ENCODE results near the gene FGF21. TPM values are rescaled to one million over a fixed set of nuclear protein-coding genes. Genes with fewer than 3 reads are reported as not detected.
A peak's percentile ranks its signal among the peaks of the same experiment; 100 is the strongest.

The FGF21 gene
- total and polyA plus RNA-seq, 10 of the 15 experiments (the other 5 are each of a cell fraction or from before 2014, with no cell fraction given): not detected

DNA sequence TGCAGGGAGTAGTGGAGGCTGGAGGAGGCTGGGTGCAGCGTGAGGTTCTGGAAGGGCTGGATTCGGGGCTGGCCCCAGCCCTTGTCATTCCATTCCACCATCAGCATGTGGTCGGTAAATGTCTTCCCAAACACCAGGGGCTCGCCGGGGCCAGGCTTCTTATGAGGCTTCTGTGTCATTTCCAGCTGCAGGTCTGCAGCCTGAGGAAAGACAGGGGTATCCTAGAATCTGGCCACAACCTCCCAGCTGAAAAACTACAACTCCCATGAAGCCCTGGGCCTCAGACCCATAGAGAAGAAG is 51.1 kb downstream of the FGF21 start:
- DNase-seq (ENCODE audit: low read depth, low spot score) (no peak), FAIRE-seq (no peak), ATAC-seq (no peak)
- Histone ChIP-seq H3K79me2 (ENCODE audit: control insufficient read depth, insufficient read depth, low read length) (peaks cover 13% of the 10 kb centered on the region), H3K9me3 (replicated peaks; ENCODE audit: control insufficient read depth, insufficient read depth, low read length) (no peaks in the 10 kb centered on the region), H3K4me1 (ENCODE audit: control insufficient read depth, insufficient read depth, low read length) (no peaks in the 10 kb centered on the region), H3K27me3 (replicated peaks in 1 of 2; ENCODE audit: control insufficient read depth in 2 of 2, insufficient read depth in 2 of 2, low read length in 1 of 2) (no peaks in the 10 kb centered on the region), H3K36me3 (ENCODE audit: control insufficient read depth in 2 of 2, insufficient read depth in 2 of 2, low read length in 1 of 2) (no peaks in the 10 kb centered on the region; a peak in 1 of 4 replicates), H4K20me1 (ENCODE audit: control insufficient read depth, insufficient read depth) (no peaks in the 10 kb centered on the region), H3K4me2 (ENCODE audit: control insufficient read depth, insufficient read depth) (no peak overlapping the region), H3K9ac (ENCODE audit: control insufficient read depth, insufficient read depth, low read length) (no peak overlapping the region), H3K27ac (ENCODE audit: control insufficient read depth, insufficient read depth) (no peak overlapping the region), H2AFZ (ENCODE audit: control insufficient read depth, low read depth, low read length) (no peak overlapping the region), H3K4me3 (no peak overlapping the region)
- in situ Hi-C loops (cut with MboI) (no loop called here), intact Hi-C loops (cut with micrococcal nuclease; ENCODE audit: unreplicated experiment) (no loop called here)
- TF ChIP-seq SIX5 (IDR thresholded peaks at IDR 0.05; ENCODE audit: low read depth, low read length, severe bottlenecking): peak; percentile 97
- TF ChIP-seq HCFC1 (IDR thresholded peaks at IDR 0.05; ENCODE audit: low read length): peak; percentile 97
- TF ChIP-seq, protein P1, sequence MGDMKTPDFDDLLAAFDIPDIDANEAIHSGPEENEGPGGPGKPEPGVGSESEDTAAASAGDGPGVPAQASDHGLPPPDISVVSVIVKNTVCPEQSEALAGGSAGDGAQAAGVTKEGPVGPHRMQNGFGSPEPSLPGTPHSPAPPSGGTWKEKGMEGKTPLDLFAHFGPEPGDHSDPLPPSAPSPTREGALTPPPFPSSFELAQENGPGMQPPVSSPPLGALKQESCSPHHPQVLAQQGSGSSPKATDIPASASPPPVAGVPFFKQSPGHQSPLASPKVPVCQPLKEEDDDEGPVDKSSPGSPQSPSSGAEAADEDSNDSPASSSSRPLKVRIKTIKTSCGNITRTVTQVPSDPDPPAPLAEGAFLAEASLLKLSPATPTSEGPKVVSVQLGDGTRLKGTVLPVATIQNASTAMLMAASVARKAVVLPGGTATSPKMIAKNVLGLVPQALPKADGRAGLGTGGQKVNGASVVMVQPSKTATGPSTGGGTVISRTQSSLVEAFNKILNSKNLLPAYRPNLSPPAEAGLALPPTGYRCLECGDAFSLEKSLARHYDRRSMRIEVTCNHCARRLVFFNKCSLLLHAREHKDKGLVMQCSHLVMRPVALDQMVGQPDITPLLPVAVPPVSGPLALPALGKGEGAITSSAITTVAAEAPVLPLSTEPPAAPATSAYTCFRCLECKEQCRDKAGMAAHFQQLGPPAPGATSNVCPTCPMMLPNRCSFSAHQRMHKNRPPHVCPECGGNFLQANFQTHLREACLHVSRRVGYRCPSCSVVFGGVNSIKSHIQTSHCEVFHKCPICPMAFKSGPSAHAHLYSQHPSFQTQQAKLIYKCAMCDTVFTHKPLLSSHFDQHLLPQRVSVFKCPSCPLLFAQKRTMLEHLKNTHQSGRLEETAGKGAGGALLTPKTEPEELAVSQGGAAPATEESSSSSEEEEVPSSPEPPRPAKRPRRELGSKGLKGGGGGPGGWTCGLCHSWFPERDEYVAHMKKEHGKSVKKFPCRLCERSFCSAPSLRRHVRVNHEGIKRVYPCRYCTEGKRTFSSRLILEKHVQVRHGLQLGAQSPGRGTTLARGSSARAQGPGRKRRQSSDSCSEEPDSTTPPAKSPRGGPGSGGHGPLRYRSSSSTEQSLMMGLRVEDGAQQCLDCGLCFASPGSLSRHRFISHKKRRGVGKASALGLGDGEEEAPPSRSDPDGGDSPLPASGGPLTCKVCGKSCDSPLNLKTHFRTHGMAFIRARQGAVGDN (IDR thresholded peaks at IDR 0.05): no peak
- no peak for TF ChIP-seq CHD4 (IDR thresholded peaks at IDR 0.05)
- no peak for TF ChIP-seq NR2F1 (conservative IDR thresholded peaks at IDR 0.05)
- no peak for TF ChIP-seq CBX3 (IDR thresholded peaks at IDR 0.05; ENCODE audit: borderline replicate concordance, low read depth)
- peak; percentile 86; the same call in 1 of the 2 replicates for TF ChIP-seq TARDBP (IDR thresholded peaks at IDR 0.05; ENCODE audit: borderline replicate concordance)
- no peak for TF ChIP-seq JUND (IDR thresholded peaks at IDR 0.05; ENCODE audit: low read depth, low read length)
- TF ChIP-seq NR2C2 (IDR thresholded peaks at IDR 0.05; ENCODE audit: borderline replicate concordance, control insufficient read depth, insufficient read length, low read depth): no peak
- no peak for TF ChIP-seq FOXM1 (IDR thresholded peaks at IDR 0.05; ENCODE audit: low read depth, low read length)
- TF ChIP-seq CREM (IDR thresholded peaks at IDR 0.05; ENCODE audit: low read depth): peak; percentile 55; the same call in 1 of the 2 replicates
- TF ChIP-seq, protein P2, sequence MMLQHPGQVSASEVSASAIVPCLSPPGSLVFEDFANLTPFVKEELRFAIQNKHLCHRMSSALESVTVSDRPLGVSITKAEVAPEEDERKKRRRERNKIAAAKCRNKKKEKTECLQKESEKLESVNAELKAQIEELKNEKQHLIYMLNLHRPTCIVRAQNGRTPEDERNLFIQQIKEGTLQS (IDR thresholded peaks at IDR 0.05; ENCODE audit: borderline replicate concordance, extremely low read depth, low read depth, low read length): peak; percentile 58; the same call in 1 of the 2 replicates
- TF ChIP-seq YY1 (IDR thresholded peaks at IDR 0.05; ENCODE audit: low read depth, low read length): peak; percentile 54; the same call in 1 of the 2 replicates
- peak; percentile 52; the same call in 1 of the 2 replicates for TF ChIP-seq IKZF1 (conservative IDR thresholded peaks at IDR 0.05)
- RAD21 ChIA-PET (ENCODE audit: unreplicated experiment): interaction anchor here (0.7 to 1.5 kb wide), 4 partner anchors 11 to 161 kb away, joined by 3 to 15 read pairs (median 4); partner anchors contain the start of gene CA11
- POLR2A ChIA-PET: no interaction called here
- CTCF ChIA-PET: interaction anchor here (0.9 to 4.7 kb wide), 9 partner anchors 10 to 307 kb away, joined by 3 to 31 read pairs (median 4); partner anchors contain the start of genes GYS1 and RUVBL2
- WGBS (ENCODE audit: insufficient coverage, insufficient replicate concordance, low lambda C conversion rate, missing lambda C conversion rate): 90% methylated on average over 5 of the region's 5 CpGs
- SMC1A ChIA-PET (ENCODE audit: uncharacterized antibody, unreplicated experiment): interaction anchor here (0.9 to 3.3 kb wide), 5 partner anchors 11 to 164 kb away, joined by 3 to 9 read pairs (median 3); partner anchors contain the start of gene HSD17B14
- no TSS peak for BruUV-seq (replicated peaks)

All from GM12878 (cell line).